WI38 (cell line): ENCODE measurements around the gene TMEM18.

ENCODE experiments used
- H3K4me3 ChIP-seq: 2 replicates; pipeline ENCODE4 v1.5.1; 2011; ENCODE audit warnings: low read depth, mild to moderate bottlenecking, control low read depth, low read length
- CTCF ChIP-seq: IDR thresholded peaks from 2 replicates; pipeline ENCODE4 v1.5.1; 2012; ENCODE audit warnings: low read depth, mild to moderate bottlenecking, control low read depth, low read length

The TMEM18 gene

GRCh38 chr2:717661-718060 is 40.5 kb upstream of the TMEM18 start:
- TF ChIP-seq CTCF: no peak
- H3K4me3 ChIP-seq: no peak overlapping the region

GRCh38 chr2:715854-716560 is 38.8 kb upstream of the TMEM18 start:
- no peak overlapping the region for H3K4me3 ChIP-seq
- TF ChIP-seq CTCF: peak; percentile 34; the same call in 1 of the 2 replicates

- TF ChIP-seq CTCF: no peak
- no peak overlapping the region for H3K4me3 ChIP-seq
These were observed 37.8 kb upstream of the TMEM18 start for GRCh38 chr2:715038-715437.

GRCh38 chr2:714005-714741 is 37.0 kb upstream of the TMEM18 start:
- TF ChIP-seq CTCF: peak; percentile 76
- no peak overlapping the region for H3K4me3 ChIP-seq

GRCh38 chr2:710867-711665 is 33.9 kb upstream of the TMEM18 start:
- no peak for TF ChIP-seq CTCF
- H3K4me3 ChIP-seq: no peak overlapping the region

- TF ChIP-seq CTCF: no peak
- no peak overlapping the region for H3K4me3 ChIP-seq
These were observed 32.0 kb upstream of the TMEM18 start for GRCh38 chr2:709138-709765.
